Measurements from ENCODE around the gene PDP2.
A peak's percentile ranks its signal among the peaks of the same experiment; 100 is the strongest.

The PDP2 gene

GRCh38 chr16:66920924-66921680 is 40.8 kb downstream of the PDP2 start:
- Histone ChIP-seq H3K4me3 (ENCODE audit: low read depth, low read length) (no peak overlapping the region), H3K79me2 (ENCODE audit: control insufficient read depth, insufficient read depth, low read length, poor library complexity) (no peaks in the 10 kb centered on the region), H3K79me1 (ENCODE audit: low read length) (no peaks in the 10 kb centered on the region), H3K4me2 (ENCODE audit: low read length) (no peak overlapping the region), H3K9ac (ENCODE audit: low read length) (no peak overlapping the region), H2BK5ac (ENCODE audit: low read depth, low read length, poor library complexity) (no peak overlapping the region), H2AFZ (ENCODE audit: insufficient read depth, low read length, poor library complexity) (no peak overlapping the region), H3K23ac (ENCODE audit: low read length) (no peak overlapping the region), H2AK5ac (ENCODE audit: low read length) (no peak overlapping the region), H2BK12ac (ENCODE audit: low read length) (no peak overlapping the region), H3K14ac (ENCODE audit: low read length) (no peak overlapping the region), H3K27ac (ENCODE audit: low read depth, low read length) (no peak overlapping the region), H3K18ac (ENCODE audit: low read length) (no peak overlapping the region), H2BK120ac (ENCODE audit: insufficient read depth, low read length, poor library complexity) (no peak overlapping the region), H3K27me3 (ENCODE audit: insufficient read depth, low read length) (peaks cover 25% of the 10 kb centered on the region), H4K8ac (ENCODE audit: low read depth, low read length) (no peak overlapping the region), H4K91ac (ENCODE audit: low read depth, low read length) (no peak overlapping the region), H3K9me3 (ENCODE audit: insufficient read depth, low read depth, low read length) (peaks cover 4% of the 10 kb centered on the region), H4K12ac (ENCODE audit: low read depth, low read length) (no peak overlapping the region), H3K4ac (ENCODE audit: low read depth, low read length) (no peak overlapping the region), H3K4me1 (ENCODE audit: control insufficient read depth in 1 of 2, insufficient read depth in 2 of 2, low read length in 2 of 2) (peaks cover 4 to 7% of the 10 kb centered on the region in 2 experiments), H3K36me3 (ENCODE audit: control insufficient read depth in 1 of 2, insufficient read depth in 2 of 2, low read length in 2 of 2) (no peaks in the 10 kb centered on the region)
- WGBS (ENCODE audit: extremely low coverage, insufficient coverage, insufficient read length) = no CpG with 5 or more reads among the region's 9 CpGs
- DNase-seq = peak; percentile 88 to 92

DNA sequence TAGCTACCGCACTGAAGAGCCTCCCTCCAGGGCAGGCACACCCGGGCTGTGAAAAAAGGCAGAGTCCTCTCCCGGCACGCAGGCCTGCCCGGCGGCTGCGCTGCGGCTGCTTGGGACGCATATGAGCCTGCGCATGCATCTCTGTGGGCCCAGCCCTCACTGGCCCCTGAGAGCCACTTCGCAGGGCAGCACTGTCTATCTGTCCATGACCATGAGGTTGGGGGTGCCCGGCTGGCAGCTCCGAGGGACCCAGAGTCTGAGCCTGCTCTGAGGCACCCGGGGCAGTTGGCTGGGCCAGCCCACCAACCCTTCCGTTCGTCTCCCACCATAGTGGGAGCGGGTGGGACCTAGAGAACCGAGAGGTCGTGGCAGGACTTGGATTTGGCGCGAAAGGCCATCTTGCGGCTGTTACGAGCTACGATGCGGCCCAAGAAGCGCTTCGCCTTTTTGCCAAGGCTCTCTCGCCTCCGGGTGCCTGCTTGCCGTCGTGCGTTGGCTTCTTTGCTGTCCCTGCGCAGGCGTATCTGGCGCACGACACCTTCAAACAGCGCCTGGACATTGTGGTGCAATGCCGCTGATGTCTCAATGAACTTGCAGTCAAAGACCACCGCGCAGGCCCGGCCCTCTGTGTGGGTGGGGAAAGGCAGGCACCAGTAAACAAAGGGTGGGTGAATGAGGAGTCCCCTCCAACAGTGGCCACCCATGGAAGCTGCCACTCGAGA is 41.6 kb downstream of the PDP2 start:
- no peak overlapping the region for H3K9ac ChIP-seq (ENCODE audit: low read length)
- H3K4me2 ChIP-seq (ENCODE audit: low read length) = no peak overlapping the region
- no peaks in the 10 kb centered on the region for H3K36me3 ChIP-seq (ENCODE audit: control insufficient read depth in 1 of 2, insufficient read depth in 2 of 2, low read length in 2 of 2)
- H3K27ac ChIP-seq (ENCODE audit: low read depth, low read length) = no peak overlapping the region
- no peak overlapping the region for H4K8ac ChIP-seq (ENCODE audit: low read depth, low read length)
- no peak overlapping the region for H2BK5ac ChIP-seq (ENCODE audit: low read depth, low read length, poor library complexity)
- no peaks in the 10 kb centered on the region for H3K79me2 ChIP-seq (ENCODE audit: control insufficient read depth, insufficient read depth, low read length, poor library complexity)
- no peak overlapping the region for H3K4ac ChIP-seq (ENCODE audit: low read depth, low read length)
- no CpG with 5 or more reads among the region's 42 CpGs for WGBS (ENCODE audit: extremely low coverage, insufficient coverage, insufficient read length)
- H3K23ac ChIP-seq (ENCODE audit: low read length) = no peak overlapping the region
- H2BK12ac ChIP-seq (ENCODE audit: low read length) = no peak overlapping the region
- DNase-seq = peak; percentile 85 to 90
- no peak overlapping the region for H4K12ac ChIP-seq (ENCODE audit: low read depth, low read length)
- H3K9me3 ChIP-seq (ENCODE audit: insufficient read depth, low read depth, low read length) = peaks cover 4% of the 10 kb centered on the region
- H3K18ac ChIP-seq (ENCODE audit: low read length) = no peak overlapping the region
- H2AK5ac ChIP-seq (ENCODE audit: low read length) = no peak overlapping the region
- H3K14ac ChIP-seq (ENCODE audit: low read length) = no peak overlapping the region
- H4K91ac ChIP-seq (ENCODE audit: low read depth, low read length) = no peak overlapping the region
- H3K4me3 ChIP-seq (ENCODE audit: low read depth, low read length) = no peak overlapping the region
- no peak overlapping the region for H2BK120ac ChIP-seq (ENCODE audit: insufficient read depth, low read length, poor library complexity)
- peaks cover 4 to 7% of the 10 kb centered on the region in 2 experiments for H3K4me1 ChIP-seq (ENCODE audit: control insufficient read depth in 1 of 2, insufficient read depth in 2 of 2, low read length in 2 of 2)
- peaks cover 32% of the 10 kb centered on the region for H3K27me3 ChIP-seq (ENCODE audit: insufficient read depth, low read length)
- H2AFZ ChIP-seq (ENCODE audit: insufficient read depth, low read length, poor library complexity) = no peak overlapping the region
- no peaks in the 10 kb centered on the region for H3K79me1 ChIP-seq (ENCODE audit: low read length)

GRCh38 chr16:66923247-66923731 is 43.0 kb downstream of the PDP2 start:
- no peak overlapping the region for H2BK12ac ChIP-seq (ENCODE audit: low read length)
- no peak overlapping the region for H3K18ac ChIP-seq (ENCODE audit: low read length)
- H3K4me3 ChIP-seq (ENCODE audit: low read depth, low read length) = no peak overlapping the region
- H3K79me2 ChIP-seq (ENCODE audit: control insufficient read depth, insufficient read depth, low read length, poor library complexity) = no peaks in the 10 kb centered on the region
- DNase-seq = peak; percentile 12 to 42
- no peak overlapping the region for H4K91ac ChIP-seq (ENCODE audit: low read depth, low read length)
- no peaks in the 10 kb centered on the region for H3K79me1 ChIP-seq (ENCODE audit: low read length)
- no peak overlapping the region for H2BK5ac ChIP-seq (ENCODE audit: low read depth, low read length, poor library complexity)
- H3K27me3 ChIP-seq (ENCODE audit: insufficient read depth, low read length) = peaks cover 32% of the 10 kb centered on the region
- no CpG with 5 or more reads among the region's 18 CpGs for WGBS (ENCODE audit: extremely low coverage, insufficient coverage, insufficient read length)
- peaks cover 4% of the 10 kb centered on the region for H3K9me3 ChIP-seq (ENCODE audit: insufficient read depth, low read depth, low read length)
- H3K4me2 ChIP-seq (ENCODE audit: low read length) = no peak overlapping the region
- H3K4me1 ChIP-seq (ENCODE audit: control insufficient read depth in 1 of 2, insufficient read depth in 2 of 2, low read length in 2 of 2) = peaks cover 6 to 12% of the 10 kb centered on the region in 2 experiments
- H2AFZ ChIP-seq (ENCODE audit: insufficient read depth, low read length, poor library complexity) = no peak overlapping the region
- H3K14ac ChIP-seq (ENCODE audit: low read length) = no peak overlapping the region
- no peak overlapping the region for H3K27ac ChIP-seq (ENCODE audit: low read depth, low read length)
- no peak overlapping the region for H4K12ac ChIP-seq (ENCODE audit: low read depth, low read length)
- no peak overlapping the region for H2BK120ac ChIP-seq (ENCODE audit: insufficient read depth, low read length, poor library complexity)
- no peaks in the 10 kb centered on the region for H3K36me3 ChIP-seq (ENCODE audit: control insufficient read depth in 1 of 2, insufficient read depth in 2 of 2, low read length in 2 of 2)
- H3K4ac ChIP-seq (ENCODE audit: low read depth, low read length) = no peak overlapping the region
- no peak overlapping the region for H2AK5ac ChIP-seq (ENCODE audit: low read length)
- H3K9ac ChIP-seq (ENCODE audit: low read length) = no peak overlapping the region
- H3K23ac ChIP-seq (ENCODE audit: low read length) = no peak overlapping the region
- no peak overlapping the region for H4K8ac ChIP-seq (ENCODE audit: low read depth, low read length)

GRCh38 chr16:66923866-66924265 is 43.6 kb downstream of the PDP2 start:
- H3K27ac ChIP-seq (ENCODE audit: low read depth, low read length) = no peak overlapping the region
- H2BK5ac ChIP-seq (ENCODE audit: low read depth, low read length, poor library complexity) = no peak overlapping the region
- no peak overlapping the region for H3K23ac ChIP-seq (ENCODE audit: low read length)
- H3K14ac ChIP-seq (ENCODE audit: low read length) = no peak overlapping the region
- no peak overlapping the region for H2AFZ ChIP-seq (ENCODE audit: insufficient read depth, low read length, poor library complexity)
- H3K79me2 ChIP-seq (ENCODE audit: control insufficient read depth, insufficient read depth, low read length, poor library complexity) = no peaks in the 10 kb centered on the region
- H3K18ac ChIP-seq (ENCODE audit: low read length) = no peak overlapping the region
- no peak overlapping the region for H4K12ac ChIP-seq (ENCODE audit: low read depth, low read length)
- peaks cover 4% of the 10 kb centered on the region for H3K9me3 ChIP-seq (ENCODE audit: insufficient read depth, low read depth, low read length)
- peaks cover 8 to 12% of the 10 kb centered on the region in 2 experiments for H3K4me1 ChIP-seq (ENCODE audit: control insufficient read depth in 1 of 2, insufficient read depth in 2 of 2, low read length in 2 of 2)
- no CpG with 5 or more reads among the region's 3 CpGs for WGBS (ENCODE audit: extremely low coverage, insufficient coverage, insufficient read length)
- H2BK120ac ChIP-seq (ENCODE audit: insufficient read depth, low read length, poor library complexity) = no peak overlapping the region
- H2BK12ac ChIP-seq (ENCODE audit: low read length) = no peak overlapping the region
- peaks cover 32% of the 10 kb centered on the region for H3K27me3 ChIP-seq (ENCODE audit: insufficient read depth, low read length)
- no peak overlapping the region for H3K4me2 ChIP-seq (ENCODE audit: low read length)
- no peaks in the 10 kb centered on the region for H3K79me1 ChIP-seq (ENCODE audit: low read length)
- DNase-seq = peak in 1 of 2 donors; percentile 30
- H2AK5ac ChIP-seq (ENCODE audit: low read length) = no peak overlapping the region
- no peak overlapping the region for H3K9ac ChIP-seq (ENCODE audit: low read length)
- no peak overlapping the region for H3K4me3 ChIP-seq (ENCODE audit: low read depth, low read length)
- no peak overlapping the region for H4K91ac ChIP-seq (ENCODE audit: low read depth, low read length)
- H3K4ac ChIP-seq (ENCODE audit: low read depth, low read length) = no peak overlapping the region
- no peak overlapping the region for H4K8ac ChIP-seq (ENCODE audit: low read depth, low read length)
- no peaks in the 10 kb centered on the region for H3K36me3 ChIP-seq (ENCODE audit: control insufficient read depth in 1 of 2, insufficient read depth in 2 of 2, low read length in 2 of 2)
